H9 (cell line): ENCODE results near the gene POLG2. TPM values are rescaled to one million over a fixed set of nuclear protein-coding genes. Genes with fewer than 3 reads are reported as not detected.

Source experiments
- DNase-seq: peaks from one replicate; pipeline ENCODE4 v3.0.0-alpha.2; 2017
- H2AFZ ChIP-seq: one replicate; pipeline ENCODE4 v1.6.1; 2013; ENCODE audit warnings: mild to moderate bottlenecking, low read length, control low read depth, moderate library complexity
- H2AK5ac ChIP-seq: 2 replicates; pipeline ENCODE4 v1.6.1; 2013; ENCODE audit warnings: low read length, control low read depth, mixed read lengths; ENCODE audit not compliant: insufficient read length
- H2BK120ac ChIP-seq: one replicate; pipeline ENCODE4 v1.6.1; 2013; ENCODE audit warnings: low read depth, mild to moderate bottlenecking, low read length, control low read depth, inconsistent platforms; ENCODE audit not compliant: poor library complexity, severe bottlenecking
- H2BK12ac ChIP-seq: 2 replicates; pipeline ENCODE4 v1.6.1; 2013; ENCODE audit warnings: low read length, control low read depth, mixed read lengths, low read depth; ENCODE audit not compliant: insufficient read length
- H2BK15ac ChIP-seq: 2 replicates; pipeline ENCODE4 v1.6.1; 2013; ENCODE audit warnings: low read depth, low read length, control low read depth
- H2BK20ac ChIP-seq: one replicate; pipeline ENCODE4 v1.6.1; 2013; ENCODE audit warnings: low read depth, mild to moderate bottlenecking, low read length, control low read depth, inconsistent platforms; ENCODE audit not compliant: poor library complexity, severe bottlenecking
- H2BK5ac ChIP-seq: 2 replicates; pipeline ENCODE4 v1.6.1; 2013; ENCODE audit warnings: low read length, control low read depth, mixed read lengths; ENCODE audit not compliant: insufficient read length
- H3K14ac ChIP-seq: 2 replicates; pipeline ENCODE4 v1.6.1; 2013; ENCODE audit warnings: low read length, control low read depth; ENCODE audit not compliant: insufficient read depth
- H3K18ac ChIP-seq: 2 replicates; pipeline ENCODE4 v1.6.1; 2013; ENCODE audit warnings: low read depth, mild to moderate bottlenecking, mixed read lengths, low read length, control low read depth; ENCODE audit not compliant: insufficient read length
- H3K23ac ChIP-seq: 2 replicates; pipeline ENCODE4 v1.6.1; 2013; ENCODE audit warnings: low read length, control low read depth, mixed read lengths, low read depth; ENCODE audit not compliant: insufficient read length
- H3K23me2 ChIP-seq: 2 replicates; pipeline ENCODE4 v1.6.1; 2013; ENCODE audit warnings: low read depth, mild to moderate bottlenecking, mixed read lengths, low read length, control low read depth; ENCODE audit not compliant: insufficient read length, poor library complexity, severe bottlenecking
- H3K27ac ChIP-seq: 2 replicates; pipeline ENCODE4 v1.5.1; 2013; ENCODE audit warnings: low read length, control low read depth, mixed read lengths, low read depth; ENCODE audit not compliant: insufficient read length
- H3K27me3 ChIP-seq: 2 replicates; pipeline ENCODE4 v1.6.1; 2013; ENCODE audit warnings: low read length, control low read depth, inconsistent platforms; ENCODE audit not compliant: insufficient read depth
- H3K4ac ChIP-seq: 2 replicates; pipeline ENCODE4 v1.6.1; 2013; ENCODE audit warnings: low read depth, mild to moderate bottlenecking, control low read depth, inconsistent platforms, low read length, moderate library complexity
- H3K4me1 ChIP-seq: 2 replicates; pipeline ENCODE4 v1.6.1; 2013; ENCODE audit warnings: low read length, control low read depth, inconsistent platforms; ENCODE audit not compliant: insufficient read depth
- H3K4me2 ChIP-seq: 2 replicates; pipeline ENCODE4 v1.6.1; 2013; ENCODE audit warnings: low read length, control low read depth, mixed read lengths; ENCODE audit not compliant: insufficient read length, insufficient read depth
- H3K56ac ChIP-seq: 2 replicates; pipeline ENCODE4 v1.6.1; 2013; ENCODE audit warnings: low read depth, mild to moderate bottlenecking, mixed read lengths, low read length, control low read depth; ENCODE audit not compliant: insufficient read length
- H3K79me1 ChIP-seq: 2 replicates; pipeline ENCODE4 v1.6.1; 2013; ENCODE audit warnings: low read depth, mild to moderate bottlenecking, moderate library complexity, low read length, control low read depth, inconsistent platforms; ENCODE audit not compliant: insufficient read depth, poor library complexity, severe bottlenecking
- H3K79me2 ChIP-seq: 2 replicates; pipeline ENCODE4 v1.6.1; 2013; ENCODE audit warnings: low read length, control low read depth, inconsistent platforms; ENCODE audit not compliant: insufficient read depth
- H3K9ac ChIP-seq: 2 replicates; pipeline ENCODE4 v1.6.1; 2013; ENCODE audit warnings: low read length, control low read depth, mixed read lengths; ENCODE audit not compliant: insufficient read length; ENCODE audit errors: extremely low read depth
- H3K9me3 ChIP-seq: one replicate; pipeline ENCODE4 v1.6.1; 2013; ENCODE audit warnings: low read depth, low read length, inconsistent platforms; ENCODE audit not compliant: control insufficient read depth
- H3T11ph ChIP-seq: one replicate; pipeline ENCODE4 v1.6.1; 2013; ENCODE audit warnings: mild to moderate bottlenecking, low read length, control low read depth, inconsistent platforms
- H4K20me1 ChIP-seq: one replicate; pipeline ENCODE4 v1.6.1; 2013; ENCODE audit not compliant: control insufficient read depth, insufficient read length, insufficient read depth
- H4K5ac ChIP-seq: 2 replicates; pipeline ENCODE4 v1.6.1; 2013; ENCODE audit warnings: low read depth, mild to moderate bottlenecking, mixed read lengths, low read length, control low read depth; ENCODE audit not compliant: insufficient read length
- H4K8ac ChIP-seq: replicated peaks from 2 replicates; pipeline ENCODE4 v1.6.1; 2013; ENCODE audit warnings: low read length, control low read depth, mixed read lengths, low read depth; ENCODE audit not compliant: insufficient read length
- H4K91ac ChIP-seq: 2 replicates; pipeline ENCODE4 v1.6.1; 2013; ENCODE audit warnings: low read depth, mild to moderate bottlenecking, moderate library complexity, mixed read lengths, low read length, control low read depth; ENCODE audit not compliant: insufficient read length
- H3K27ac Mint-ChIP-seq, 3 experiments: 2 replicates in 2 of 3; 3 replicates in 1 of 3; pipeline ENCODE4 v1.8.0; 2020 to 2021; ENCODE audit warnings: mixed read lengths in 3 of 3, mild to moderate bottlenecking in 1 of 3, moderate library complexity in 1 of 3
- H3K27me3 Mint-ChIP-seq: 2 replicates; pipeline ENCODE4 v1.8.0; 2021; ENCODE audit warnings: low read depth, mild to moderate bottlenecking, moderate library complexity, mixed read lengths
- H3K36me3 Mint-ChIP-seq, 3 experiments: 2 replicates in 2 of 3; 3 replicates in 1 of 3; pipeline ENCODE4 v1.8.0; 2020 to 2021; ENCODE audit warnings: low read depth in 3 of 3, mixed read lengths in 3 of 3; ENCODE audit not compliant: insufficient read depth in 1 of 3
- H3K4me1 Mint-ChIP-seq, 2 experiments: 2 replicates each; pipeline ENCODE4 v1.8.0; 2020; ENCODE audit warnings: mixed read lengths in 2 of 2
- H3K4me3 Mint-ChIP-seq, 2 experiments: 2 replicates in 1 of 2; 3 replicates in 1 of 2; pipeline ENCODE4 v1.8.0; 2020 to 2021; ENCODE audit warnings: mild to moderate bottlenecking in 2 of 2, mixed read lengths in 2 of 2, moderate library complexity in 1 of 2
- H3K9me3 Mint-ChIP-seq, 2 experiments: 2 replicates in 1 of 2; 3 replicates in 1 of 2; pipeline ENCODE4 v1.8.0; 2020; ENCODE audit warnings: mild to moderate bottlenecking in 2 of 2, mixed read lengths in 2 of 2, moderate library complexity in 1 of 2
- WGBS: extraction: QIAGEN DNeasy Blood & Tissue Kit; methylation state at CpG from one replicate; pipeline ENCODE4 v1.1.7; 2013; ENCODE audit warnings: missing lambda C conversion rate, low lambda C conversion rate, mixed read lengths; ENCODE audit not compliant: insufficient read length; ENCODE audit errors: extremely low coverage; 5-methylcytosine and 5-hydroxymethylcytosine counted together
- total RNA-seq: library from RNA; stranded (reverse); gene quantifications from 2 replicates; pipeline ENCODE4 v1.2.1, GENCODE V29; 2021
- TF ChIP-seq, protein P1 (sequence below): fragments of 200-600 bp; sonication (generic); conservative IDR thresholded peaks from 3 replicates; pipeline ENCODE4 v1.8.0; 2021; ENCODE audit warnings: antibody characterized with exemption, mild to moderate bottlenecking

POLG2 gene
- total RNA-seq, 1 experiment from 2014 or later: 35.5 TPM

DNA sequence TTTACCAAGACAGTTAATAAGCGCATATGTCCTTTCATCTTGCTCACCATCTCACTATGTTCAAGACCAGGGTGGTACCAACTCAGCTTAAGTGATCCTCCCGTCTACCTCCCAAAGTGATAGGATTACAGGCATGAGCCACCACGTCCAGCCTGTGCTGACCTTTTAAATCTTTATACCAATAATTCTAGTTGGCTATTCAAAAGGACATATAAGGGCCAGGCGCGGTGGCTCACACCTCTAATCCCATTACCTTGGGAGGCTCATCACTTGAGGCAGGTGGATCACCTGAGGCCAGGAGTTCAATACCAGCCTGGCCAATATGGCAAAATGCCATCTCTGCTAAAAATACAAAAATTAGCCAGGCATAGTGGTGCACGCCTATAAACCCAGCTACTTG lies 12.3 kb upstream of the POLG2 start:
- H3T11ph ChIP-seq: no peak overlapping the region
- no peak overlapping the region for H3K27ac ChIP-seq
- H2BK15ac ChIP-seq: no peak overlapping the region
- no peak overlapping the region for H2BK20ac ChIP-seq
- H2BK5ac ChIP-seq: no peak overlapping the region
- peaks cover 19 to 31% of the 10 kb centered on the region in 2 experiments for H3K4me1 Mint-ChIP-seq
- H2AFZ ChIP-seq: no peak overlapping the region
- H2BK120ac ChIP-seq: no peak overlapping the region
- H4K91ac ChIP-seq: no peak overlapping the region
- no peak overlapping the region for H4K5ac ChIP-seq
- H3K9me3 Mint-ChIP-seq: peaks cover 3 to 4% of the 10 kb centered on the region in 2 experiments; a peak in 3 of 5 replicates
- no peak overlapping the region for H4K8ac ChIP-seq
- no peaks in the 10 kb centered on the region for H3K27me3 ChIP-seq
- H3K79me1 ChIP-seq: peaks cover 6% of the 10 kb centered on the region
- H3K4me1 ChIP-seq: no peaks in the 10 kb centered on the region
- H3K18ac ChIP-seq: no peak overlapping the region
- no peak overlapping the region for H2BK12ac ChIP-seq
- no peak overlapping the region for H3K23ac ChIP-seq
- no peak overlapping the region for H3K9ac ChIP-seq
- TF ChIP-seq, protein P1, sequence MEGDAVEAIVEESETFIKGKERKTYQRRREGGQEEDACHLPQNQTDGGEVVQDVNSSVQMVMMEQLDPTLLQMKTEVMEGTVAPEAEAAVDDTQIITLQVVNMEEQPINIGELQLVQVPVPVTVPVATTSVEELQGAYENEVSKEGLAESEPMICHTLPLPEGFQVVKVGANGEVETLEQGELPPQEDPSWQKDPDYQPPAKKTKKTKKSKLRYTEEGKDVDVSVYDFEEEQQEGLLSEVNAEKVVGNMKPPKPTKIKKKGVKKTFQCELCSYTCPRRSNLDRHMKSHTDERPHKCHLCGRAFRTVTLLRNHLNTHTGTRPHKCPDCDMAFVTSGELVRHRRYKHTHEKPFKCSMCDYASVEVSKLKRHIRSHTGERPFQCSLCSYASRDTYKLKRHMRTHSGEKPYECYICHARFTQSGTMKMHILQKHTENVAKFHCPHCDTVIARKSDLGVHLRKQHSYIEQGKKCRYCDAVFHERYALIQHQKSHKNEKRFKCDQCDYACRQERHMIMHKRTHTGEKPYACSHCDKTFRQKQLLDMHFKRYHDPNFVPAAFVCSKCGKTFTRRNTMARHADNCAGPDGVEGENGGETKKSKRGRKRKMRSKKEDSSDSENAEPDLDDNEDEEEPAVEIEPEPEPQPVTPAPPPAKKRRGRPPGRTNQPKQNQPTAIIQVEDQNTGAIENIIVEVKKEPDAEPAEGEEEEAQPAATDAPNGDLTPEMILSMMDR: no peak
- WGBS: no CpG with 5 or more reads among the region's 6 CpGs
- no peak overlapping the region for H3K4me2 ChIP-seq
- H3K23me2 ChIP-seq: peaks cover 6% of the 10 kb centered on the region
- peaks cover 31% of the 10 kb centered on the region for H3K79me2 ChIP-seq
- peaks cover 47 to 79% (median 70%) of the 10 kb centered on the region in 3 experiments for H3K36me3 Mint-ChIP-seq
- H3K9me3 ChIP-seq: no peaks in the 10 kb centered on the region
- H4K20me1 ChIP-seq: no peaks in the 10 kb centered on the region
- H3K4me3 Mint-ChIP-seq: peak overlapping the region; percentile 33 to 56; a peak in 2 of 5 replicates
- H3K4ac ChIP-seq: no peak overlapping the region
- H3K27me3 Mint-ChIP-seq: peaks cover 10% of the 10 kb centered on the region; the same call in 1 of the 2 replicates
- H3K27ac Mint-ChIP-seq: no peak overlapping the region
- H3K56ac ChIP-seq: no peak overlapping the region
- no peak for DNase-seq
- H3K14ac ChIP-seq: no peak overlapping the region
- no peak overlapping the region for H2AK5ac ChIP-seq
